GM21360 (cell line): Measurements from ENCODE around the gene BIRC7.

Source experiments
- ATAC-seq: cut with Tn5 transposase; IDR thresholded peaks from one replicate; pipeline ENCODE4 v1.9.1; 2021; ENCODE audit warnings: mild to moderate bottlenecking, moderate library complexity; ENCODE audit not compliant: unreplicated experiment

BIRC7 gene

GRCh38 chr20:63261795-63262528, 26.3 kb downstream of the BIRC7 start:
- no peak for ATAC-seq

- ATAC-seq = no peak
These were observed 27.1 kb downstream of the BIRC7 start for GRCh38 chr20:63262836-63263235.

- no peak for ATAC-seq
These were observed 28.3 kb downstream of the BIRC7 start for GRCh38 chr20:63264000-63264399.

GRCh38 chr20:63264519-63264918, 28.8 kb downstream of the BIRC7 start:
- ATAC-seq = no peak

DNA sequence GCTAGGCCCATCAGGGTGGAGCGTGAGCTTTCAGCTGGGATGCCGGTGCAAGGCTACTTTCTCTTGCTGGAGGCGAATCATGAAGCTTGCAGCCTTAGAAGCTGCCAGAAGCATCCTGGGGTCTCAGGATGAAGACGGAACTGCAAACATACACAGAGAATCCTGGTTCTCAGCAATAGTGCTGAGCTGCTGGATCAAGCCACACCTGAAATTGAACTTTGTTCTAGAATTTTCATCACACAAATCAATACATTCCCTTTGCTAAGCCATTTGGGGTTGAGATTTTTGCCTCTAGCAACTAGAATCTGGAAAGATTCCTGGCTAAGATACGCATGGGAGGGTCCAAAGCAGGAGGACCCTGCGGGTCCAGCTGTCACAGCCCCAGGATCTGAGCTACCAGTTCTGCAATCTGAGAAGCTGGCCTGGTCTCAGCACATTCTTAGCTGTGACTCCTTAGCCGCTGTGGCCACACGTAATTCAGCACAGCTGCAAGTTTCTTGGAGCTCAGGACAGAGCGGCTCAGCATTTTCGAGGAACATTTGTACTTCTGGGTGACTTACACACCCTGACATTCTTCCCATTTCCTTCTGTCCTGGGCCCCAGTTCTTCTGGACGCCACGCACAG, 30.3 kb downstream of the BIRC7 start:
- ATAC-seq = no peak

- ATAC-seq = no peak
These were observed 32.0 kb downstream of the BIRC7 start for GRCh38 chr20:63267691-63268090.

GRCh38 chr20:63268256-63268655, 32.6 kb downstream of the BIRC7 start:
- ATAC-seq = no peak

DNA sequence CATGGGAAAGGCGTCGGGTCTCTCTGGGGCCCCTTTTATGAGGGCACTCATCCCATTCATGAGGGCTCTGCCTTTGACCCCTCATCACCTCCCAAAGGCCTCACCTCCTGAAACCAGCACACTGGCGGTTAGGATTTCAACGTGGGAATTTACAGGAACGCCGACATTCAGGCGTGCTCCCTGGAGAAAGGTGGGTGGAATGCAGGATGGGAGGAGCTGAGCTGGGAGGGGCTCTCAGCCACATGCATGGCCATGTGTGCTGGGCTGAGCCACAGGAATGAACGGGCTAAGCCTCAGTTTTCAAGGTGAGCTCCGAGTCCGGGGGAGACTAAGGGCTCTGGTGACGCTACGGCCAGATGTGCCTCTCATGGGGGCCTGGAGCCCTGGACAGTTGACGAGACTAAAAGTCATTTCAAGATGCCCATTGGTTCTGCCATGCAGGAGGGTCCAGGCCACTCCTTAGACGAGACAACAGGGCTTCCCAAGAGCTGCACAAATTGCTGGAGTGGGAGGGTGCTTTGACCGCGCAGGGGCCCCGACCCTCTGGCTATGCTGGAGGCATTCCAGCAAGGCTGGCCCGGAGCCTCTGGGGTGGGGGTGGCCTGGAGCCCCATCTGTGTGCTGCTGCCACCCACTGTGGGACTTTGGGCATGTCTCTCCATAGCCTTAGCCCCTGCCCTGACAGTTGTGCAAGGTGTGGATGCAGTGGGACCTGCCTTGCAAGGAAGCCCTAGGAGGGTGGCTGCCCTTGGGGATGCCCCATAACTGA, 33.1 kb downstream of the BIRC7 start:
- no peak for ATAC-seq

DNA sequence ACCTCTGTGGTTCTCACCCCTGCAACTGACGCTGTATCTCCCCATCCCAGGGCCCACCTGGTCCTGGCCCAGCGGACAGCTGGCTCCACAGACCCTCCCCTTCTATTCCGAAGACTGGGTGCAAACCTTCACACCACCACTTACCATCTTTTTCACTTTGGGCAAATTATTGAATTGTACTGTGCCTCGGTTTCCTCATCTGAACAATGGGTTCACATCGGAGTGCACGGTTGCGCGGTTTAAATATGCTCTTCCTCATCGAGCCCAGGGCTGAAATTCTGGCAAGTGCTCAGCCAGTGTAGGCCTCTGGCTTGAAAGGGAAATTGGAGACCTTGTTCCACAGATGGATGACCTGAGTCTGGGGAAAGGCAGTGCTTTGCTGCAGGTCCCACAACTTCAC, 34.0 kb downstream of the BIRC7 start:
- no peak for ATAC-seq

DNA sequence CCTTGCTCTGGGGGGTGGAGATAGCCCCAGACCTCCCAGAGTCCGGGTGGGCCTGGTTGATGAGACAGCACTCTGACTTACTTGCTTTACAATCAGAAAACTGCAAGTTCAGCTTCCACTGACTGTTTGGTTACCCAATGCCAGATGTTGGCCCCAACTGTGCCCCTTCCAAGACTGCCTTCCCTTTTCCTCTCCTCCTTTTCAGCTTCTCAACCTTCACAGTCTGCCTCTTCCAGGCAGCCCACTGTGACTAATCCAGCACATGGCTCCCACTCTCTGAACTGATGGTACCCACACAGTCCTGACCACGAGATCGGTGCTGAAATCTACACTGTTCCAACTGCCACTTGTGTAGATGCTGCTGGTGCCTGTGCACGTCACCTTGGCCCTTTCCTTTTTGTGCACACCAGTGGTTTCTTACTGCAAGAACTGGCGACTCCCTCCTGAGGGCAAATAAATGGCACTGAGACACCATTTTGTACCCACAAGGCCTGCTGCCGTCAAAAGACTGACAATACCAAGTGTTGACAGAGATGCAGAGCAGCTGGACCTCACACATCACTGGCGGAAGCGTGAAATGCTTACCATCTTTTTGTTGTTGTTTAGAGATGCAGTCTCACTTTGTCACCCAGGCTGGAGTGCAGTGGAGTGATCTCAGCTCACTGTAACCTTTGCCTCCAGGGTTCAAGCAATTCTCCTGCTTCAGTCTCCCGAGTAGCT, 35.1 kb downstream of the BIRC7 start:
- ATAC-seq = no peak

- ATAC-seq = peak; percentile 81
These were observed 36.7 kb downstream of the BIRC7 start, which contains the start of gene ARFGAP1 for GRCh38 chr20:63272105-63273058. ARFGAP1 (plus strand) TSS chr20:63272813; CDS start chr20:63275581, 2,768 bp downstream.

DNA sequence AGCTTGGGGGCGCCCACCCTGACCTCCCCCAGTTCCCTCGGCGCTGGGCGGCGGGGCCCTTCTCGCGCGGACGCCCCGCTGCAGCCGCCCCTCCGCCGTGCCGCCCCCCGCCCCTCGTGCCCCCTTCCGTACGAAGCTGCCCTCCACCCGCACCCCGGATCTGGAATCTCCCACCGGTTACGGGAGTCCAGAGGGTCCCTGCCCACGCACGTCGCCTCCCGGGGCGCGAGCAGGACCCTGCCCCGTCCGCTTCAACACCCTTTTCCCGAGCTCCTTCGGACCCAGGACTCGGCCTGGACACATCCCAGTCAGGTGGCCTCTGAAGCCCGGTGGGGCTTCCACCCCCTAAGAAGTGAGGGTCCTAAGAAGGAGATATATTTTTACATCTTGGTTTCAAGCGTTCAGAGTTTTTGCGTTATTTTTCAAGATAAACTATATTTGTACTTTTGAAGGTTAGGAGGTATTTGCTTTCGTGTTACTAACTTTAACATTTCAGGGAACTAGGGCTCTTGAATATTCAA, 37.4 kb downstream of the BIRC7 start:
- no peak for ATAC-seq

DNA sequence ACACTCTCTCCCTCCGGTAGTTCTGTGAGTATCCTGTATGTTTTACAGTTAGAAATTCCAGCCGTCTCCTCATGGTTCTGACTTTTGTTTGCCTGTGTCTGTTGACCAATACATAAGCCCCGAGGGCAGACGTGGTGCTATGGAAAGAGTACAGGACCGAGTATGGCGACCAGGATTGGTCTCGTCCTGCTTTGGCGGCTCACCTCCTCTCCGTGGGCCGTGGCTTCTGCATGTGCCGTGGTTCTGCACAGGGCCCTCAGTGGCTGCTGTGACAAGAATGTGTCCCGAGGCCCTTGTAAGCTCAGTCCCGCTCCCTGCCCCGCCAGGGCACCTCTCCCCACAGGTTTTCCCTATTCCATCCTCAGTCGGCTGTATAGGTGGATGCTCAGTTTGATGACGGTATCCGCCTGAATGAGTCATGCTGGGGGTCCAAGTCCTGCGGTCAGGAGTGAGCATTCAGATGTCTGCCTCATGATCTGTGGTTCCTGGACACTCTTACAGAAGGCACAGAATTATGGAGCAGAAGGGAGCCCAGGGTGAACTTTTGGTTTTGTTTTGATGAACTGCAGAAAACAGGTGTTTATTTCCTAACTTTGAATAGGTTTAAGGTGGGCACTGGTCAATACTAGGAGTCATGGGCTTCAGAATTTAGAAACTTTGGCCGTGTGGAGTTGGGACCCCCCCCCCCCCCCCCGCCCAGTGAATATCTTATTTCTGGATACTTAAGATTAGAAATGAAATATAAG, 38.1 kb downstream of the BIRC7 start:
- no peak for ATAC-seq

GRCh38 chr20:63274381-63275228, 38.9 kb downstream of the BIRC7 start:
- ATAC-seq = no peak

- no peak for ATAC-seq
These were observed 40.1 kb downstream of the BIRC7 start for GRCh38 chr20:63275825-63276224.

- ATAC-seq = no peak
These were observed 41.3 kb downstream of the BIRC7 start for GRCh38 chr20:63276956-63277355.

GRCh38 chr20:63277466-63278272, 42.0 kb downstream of the BIRC7 start:
- ATAC-seq = no peak
